ENCODE measurements around the gene POPDC3. TPM values are rescaled to one million over a fixed set of nuclear protein-coding genes. Genes with fewer than 3 reads are reported as not detected.

POPDC3 gene
- total RNA-seq, 1 experiment from 2014 or later = 5.7 TPM

GRCh38 chr6:105194591-105194990, 14.8 kb upstream of the POPDC3 start:
- H3K23me2 ChIP-seq (ENCODE audit: insufficient read length, low read depth, low read length, poor library complexity, severe bottlenecking) = no peaks in the 10 kb centered on the region
- no peaks in the 10 kb centered on the region for H3K27me3 ChIP-seq (ENCODE audit: insufficient read depth, low read length)
- no peak overlapping the region for H2BK12ac ChIP-seq (ENCODE audit: insufficient read length, low read depth, low read length)
- Mint-ChIP-seq H3K4me3 (no peak overlapping the region), H3K27ac (no peak overlapping the region), H3K4me1 (peaks cover 6 to 7% of the 10 kb centered on the region in 2 experiments), H3K9me3 (peaks cover 5 to 7% of the 10 kb centered on the region in 2 experiments; a peak in 2 of 5 replicates), H3K27me3 (ENCODE audit: low read depth) (no peaks in the 10 kb centered on the region), H3K36me3 (ENCODE audit: insufficient read depth in 1 of 3, low read depth in 3 of 3) (no peaks in the 10 kb centered on the region; a peak in 2 of 7 replicates)
- H3K79me2 ChIP-seq (ENCODE audit: insufficient read depth, low read length) = no peaks in the 10 kb centered on the region
- no peak overlapping the region for H3K18ac ChIP-seq (ENCODE audit: insufficient read length, low read depth, low read length)
- no peak for DNase-seq
- H2BK20ac ChIP-seq (ENCODE audit: low read depth, low read length, poor library complexity, severe bottlenecking) = no peak overlapping the region
- WGBS (ENCODE audit: extremely low coverage, insufficient read length, low lambda C conversion rate) = no CpG with 5 or more reads among the region's 3 CpGs
- H4K20me1 ChIP-seq (ENCODE audit: control insufficient read depth, insufficient read depth, insufficient read length) = no peaks in the 10 kb centered on the region
- H4K5ac ChIP-seq (ENCODE audit: insufficient read length, low read depth, low read length) = no peak overlapping the region
- no peak overlapping the region for H2BK120ac ChIP-seq (ENCODE audit: low read depth, low read length, poor library complexity, severe bottlenecking)
- H4K8ac ChIP-seq (replicated peaks; ENCODE audit: insufficient read length, low read depth, low read length) = no peak overlapping the region
- H4K91ac ChIP-seq (ENCODE audit: insufficient read length, low read depth, low read length) = no peak overlapping the region
- H2BK15ac ChIP-seq (ENCODE audit: low read depth, low read length) = no peak overlapping the region
- no peak overlapping the region for H3K23ac ChIP-seq (ENCODE audit: insufficient read length, low read depth, low read length)
- no peak overlapping the region for H2AK5ac ChIP-seq (ENCODE audit: insufficient read length, low read length)
- no peak overlapping the region for H3K4me2 ChIP-seq (ENCODE audit: insufficient read depth, insufficient read length, low read length)
- H3K4me1 ChIP-seq (ENCODE audit: insufficient read depth, low read length) = no peaks in the 10 kb centered on the region; the same call in 1 of the 2 replicates
- H2AFZ ChIP-seq (ENCODE audit: low read length) = no peak overlapping the region
- H3K9me3 ChIP-seq (ENCODE audit: control insufficient read depth, low read depth, low read length) = no peaks in the 10 kb centered on the region
- no peak overlapping the region for H2BK5ac ChIP-seq (ENCODE audit: insufficient read length, low read length)
- no peak overlapping the region for H3K14ac ChIP-seq (ENCODE audit: insufficient read depth, low read length)
- no peak overlapping the region for H3K9ac ChIP-seq (ENCODE audit: extremely low read depth, insufficient read length, low read length)
- TF ChIP-seq CTCF (conservative IDR thresholded peaks at IDR 0.05) = no peak
- H3K4ac ChIP-seq (ENCODE audit: low read depth, low read length) = no peak overlapping the region
- H3T11ph ChIP-seq (ENCODE audit: low read length) = no peak overlapping the region
- H3K27ac ChIP-seq (ENCODE audit: insufficient read length, low read depth, low read length) = no peak overlapping the region
- H3K79me1 ChIP-seq (ENCODE audit: insufficient read depth, low read depth, low read length, poor library complexity, severe bottlenecking) = no peaks in the 10 kb centered on the region
- no peak overlapping the region for H3K56ac ChIP-seq (ENCODE audit: insufficient read length, low read depth, low read length)
